Measurements from ENCODE around the gene BMP6. TPM values are rescaled to one million over a fixed set of nuclear protein-coding genes. Genes with fewer than 3 reads are reported as not detected.

Gene BMP6
- total and polyA plus RNA-seq, 2 donors (not counting 3 experiments of a cell fraction or from before 2014, with no cell fraction given), result 221 to 276 TPM

DNA sequence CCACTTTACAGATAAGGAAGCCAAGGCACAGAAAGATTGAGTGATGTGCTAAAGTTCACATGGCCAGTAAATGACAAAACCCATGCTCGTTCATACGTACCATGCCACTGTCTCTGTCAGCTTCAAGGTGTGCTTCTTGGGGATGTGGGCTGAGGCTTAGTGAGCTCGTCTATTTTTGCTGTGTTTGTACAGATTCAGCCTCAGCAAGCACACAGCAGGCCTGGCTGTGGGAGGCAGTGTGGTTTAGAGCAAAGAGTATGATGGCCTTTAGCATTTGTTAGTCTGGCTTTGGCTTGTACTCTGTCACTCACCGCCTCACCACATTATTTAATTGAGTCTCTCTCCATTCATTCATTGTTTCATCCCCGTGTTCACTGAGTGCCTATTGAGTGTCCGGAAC lies 55.3 kb downstream of the BMP6 start:
- no peak overlapping the region for H3K4me3 ChIP-seq (replicated peaks in 1 of 3; ENCODE audit: insufficient read depth in 1 of 3, low read depth in 1 of 3, low read length in 3 of 3)
- H3K27ac ChIP-seq (ENCODE audit: insufficient read depth, low read depth, low read length), result no peak overlapping the region
- no peak overlapping the region for H2AFZ ChIP-seq (ENCODE audit: low read depth, low read length)
- H3K9me1 ChIP-seq (replicated peaks; ENCODE audit: control insufficient read depth, extremely low read depth, insufficient read depth, low read length), result no peaks in the 10 kb centered on the region
- peak overlapping the region; percentile 14 for H3K4me2 ChIP-seq (ENCODE audit: insufficient read depth, low read length)
- BruUV-seq (replicated peaks), result no TSS peak
- peaks cover 100% of the 10 kb centered on the region for H3K79me2 ChIP-seq (ENCODE audit: control insufficient read depth, insufficient read depth, low read length)
- TF ChIP-seq MYC (IDR thresholded peaks at IDR 0.05; ENCODE audit: low read depth, low read length) (no peak), POLR2A (IDR thresholded peaks at IDR 0.05; ENCODE audit: low read depth, low read length) (no peak), POLR2AphosphoS5 (IDR thresholded peaks at IDR 0.05; ENCODE audit: insufficient read depth, low read depth, low read length) (no peak), JUN (IDR thresholded peaks at IDR 0.05; ENCODE audit: borderline replicate concordance, insufficient read depth, insufficient read length, low read depth) (no peak), EZH2 (IDR thresholded peaks at IDR 0.05; ENCODE audit: borderline replicate concordance, low read depth, low read length, severe bottlenecking) (no peak), FOS (IDR thresholded peaks at IDR 0.05; ENCODE audit: borderline replicate concordance, insufficient read depth, low read length) (no peak), GATA2 (IDR thresholded peaks at IDR 0.05; ENCODE audit: insufficient read depth, insufficient read length, low read depth, low read length) (no peak), CTCF (IDR thresholded peaks at IDR 0.05; ENCODE audit: extremely low read depth in 1 of 2, insufficient read depth in 1 of 2, low read depth in 1 of 2, low read length in 2 of 2) (no peak)
- TF ChIP-seq, protein P1, sequence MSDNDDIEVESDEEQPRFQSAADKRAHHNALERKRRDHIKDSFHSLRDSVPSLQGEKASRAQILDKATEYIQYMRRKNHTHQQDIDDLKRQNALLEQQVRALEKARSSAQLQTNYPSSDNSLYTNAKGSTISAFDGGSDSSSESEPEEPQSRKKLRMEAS (IDR thresholded peaks at IDR 0.05; ENCODE audit: insufficient read depth, insufficient read length), result no peak
- ChIA-PET CTCF (no interaction called here), POLR2A (no interaction called here)
- dilution Hi-C loops (cut with MboI; ENCODE audit: extremely low pct_ligation_motif_present, low sequenced_read_pairs), result no loop called here
- no peak for FAIRE-seq
- intact Hi-C loops (cut with micrococcal nuclease), result no loop called here
- H3K9me3 ChIP-seq (replicated peaks; ENCODE audit: control insufficient read depth, insufficient read depth, low read length), result no peaks in the 10 kb centered on the region
- no peaks in the 10 kb centered on the region for H3K27me3 ChIP-seq (ENCODE audit: control insufficient read depth in 2 of 2, insufficient read depth in 2 of 2, low read length in 2 of 2)
- no peak overlapping the region for H3K9ac ChIP-seq (replicated peaks; ENCODE audit: extremely low read depth, insufficient read depth, low read length)
- H3K4me1 ChIP-seq (ENCODE audit: control insufficient read depth, extremely low read depth, insufficient read depth, low read length), result peaks cover 35% of the 10 kb centered on the region
- peaks cover 35% of the 10 kb centered on the region for H4K20me1 ChIP-seq (replicated peaks; ENCODE audit: control insufficient read depth, extremely low read depth, insufficient read depth, low read length)
- H3K36me3 ChIP-seq (ENCODE audit: control insufficient read depth in 2 of 2, extremely low read depth in 1 of 2, insufficient read depth in 2 of 2, low read length in 2 of 2), result peaks cover 6 to 22% of the 10 kb centered on the region in 2 experiments
- DNase-seq (ENCODE audit: low read depth, low spot score), result no peak

All from endothelial cell of umbilical vein (primary cell).